CD4-positive, alpha-beta T cell (primary cell): ENCODE measurements around the gene TCAP. TPM values are rescaled to one million over a fixed set of nuclear protein-coding genes. Genes with fewer than 3 reads are reported as not detected.
A peak's percentile ranks its signal among the peaks of the same experiment; 100 is the strongest.

Source experiments
- ATAC-seq: fragments of 200-7000 bp; cut with Tn5 transposase; one replicate; pipeline ENCODE4 v1.10.0; 2022; ENCODE audit warnings: mild to moderate bottlenecking; ENCODE audit not compliant: poor library complexity
- CTCF ChIA-PET: fragments of 350-600 bp; sonication (Branson Sonifier 250); formaldehyde crosslinking; loops from one replicate; lab custom pipeline; 2021; ENCODE audit warnings: antibody characterized with exemption, inconsistent platforms; lab: Charles Lee
- POLR2A ChIA-PET: fragments of 350-600 bp; sonication (Branson Sonifier 250); formaldehyde crosslinking; loops from one replicate; lab custom pipeline; 2021; ENCODE audit warnings: antibody characterized with exemption, inconsistent platforms; lab: Charles Lee
- DNase-seq, 14 experiments: peaks; one replicate each; pipeline ENCODE4 v3.0.0-alpha.2; 2013 to 2020; ENCODE audit warnings: mixed read lengths in 2 of 14
- H3K27ac ChIP-seq, 2 donors: one replicate each; pipeline versions ENCODE4 v1.5.1 to v1.7.0; 2013; ENCODE audit warnings: low read length in 2 of 2, low read depth in 1 of 2, mild to moderate bottlenecking in 1 of 2
- H3K27me3 ChIP-seq, 2 experiments: 1 replicate in 1 of 2; 2 replicates in 1 of 2; pipeline versions ENCODE4 v1.6.1 to v1.7.0; 2013; ENCODE audit warnings: low read length in 2 of 2, control low read depth in 1 of 2, mild to moderate bottlenecking in 1 of 2, moderate library complexity in 1 of 2; ENCODE audit not compliant: insufficient read depth in 2 of 2, control insufficient read depth in 1 of 2
- H3K36me3 ChIP-seq: one replicate; pipeline ENCODE4 v1.6.1; 2013; ENCODE audit warnings: low read length, control low read depth; ENCODE audit not compliant: insufficient read depth
- H3K4me1 ChIP-seq: one replicate; pipeline ENCODE4 v1.6.1; 2013; ENCODE audit warnings: low read length, control low read depth; ENCODE audit not compliant: insufficient read depth
- H3K4me3 ChIP-seq: one replicate; pipeline ENCODE4 v1.5.1; 2013; ENCODE audit warnings: mild to moderate bottlenecking, low read length, moderate library complexity
- H3K9me3 ChIP-seq, 2 experiments: 1 replicate in 1 of 2; 2 replicates in 1 of 2; pipeline versions ENCODE4 v1.6.1 to v1.7.0; 2013; ENCODE audit warnings: low read length in 2 of 2, mild to moderate bottlenecking in 2 of 2, control low read depth in 1 of 2, moderate library complexity in 1 of 2; ENCODE audit not compliant: control insufficient read depth in 1 of 2, insufficient read depth in 1 of 2
- H3K27ac Mint-ChIP-seq: one replicate; pipeline ENCODE4 v1.8.0; 2020; ENCODE audit warnings: mixed read lengths
- H3K27me3 Mint-ChIP-seq: one replicate; pipeline ENCODE4 v1.8.0; 2021; ENCODE audit warnings: mixed read lengths
- H3K36me3 Mint-ChIP-seq: one replicate; pipeline ENCODE4 v1.8.0; 2021; ENCODE audit warnings: low read depth, mixed read lengths
- H3K4me1 Mint-ChIP-seq: one replicate; pipeline ENCODE4 v1.8.0; 2021; ENCODE audit warnings: low read depth, mixed read lengths
- H3K4me3 Mint-ChIP-seq: one replicate; pipeline ENCODE4 v1.8.0; 2020; ENCODE audit warnings: mild to moderate bottlenecking, mixed read lengths
- H3K9me3 Mint-ChIP-seq: one replicate; pipeline ENCODE4 v1.8.0; 2020; ENCODE audit warnings: mixed read lengths
- intact Hi-C, 2 experiments: fragments of 100-400 bp; cut with DNase I in 1 of 2; cut with micrococcal nuclease in 1 of 2; formaldehyde crosslinking; loops; one replicate each; pipeline versions ENCODE4 v1.15.1 to v1.9.0; 2023 to 2025; cut with DNase I, micrococcal nuclease
- total RNA-seq, 174 experiments: library from RNA in 2 of 174; stranded (reverse) in 2 of 174; gene quantifications; one replicate each; pipeline ENCODE4 v1.2.3 and lab custom pipeline; 2021 to 2026
- TF ChIP-seq, protein P1 (sequence below): fragments of 200-600 bp; IDR thresholded peaks from one replicate; pipeline ENCODE4 v1.8.0; 2022; ENCODE audit warnings: antibody characterized with exemption, mild to moderate bottlenecking

The TCAP gene
- total RNA-seq, 2 experiments from 2014 or later: 6.4 TPM

DNA sequence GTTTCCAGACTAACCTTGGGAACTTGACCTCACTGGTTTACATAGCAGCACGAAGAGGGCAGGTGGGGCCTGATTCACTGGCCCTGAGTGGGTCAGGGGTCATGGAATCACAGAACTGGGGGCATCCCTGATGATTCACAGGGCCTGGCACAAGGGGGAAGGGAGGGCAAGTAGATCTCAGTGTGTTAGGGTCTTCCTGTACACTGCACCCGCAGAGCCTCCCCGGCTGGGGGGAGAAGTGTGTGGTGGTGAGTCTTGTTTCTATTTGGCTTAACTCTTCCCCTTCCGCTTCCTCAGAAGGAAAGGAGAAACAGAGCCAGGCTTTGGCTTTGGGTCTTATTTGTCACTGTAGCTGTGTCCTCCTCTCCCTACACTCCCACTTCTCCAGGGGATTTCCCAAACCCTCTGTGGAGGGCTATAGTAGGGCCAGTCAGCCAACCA, 24.5 kb upstream of the TCAP start:
- peaks cover 6% of the 10 kb centered on the region for H3K36me3 ChIP-seq
- CTCF ChIA-PET: interaction anchor here (1.3 to 4.7 kb wide), 2 partner anchors 13 to 18 kb away, joined by 5 to 58 read pairs; no protein-coding TSS in a partner anchor
- no peak for ATAC-seq
- intact Hi-C loops: no loop called here
- Mint-ChIP-seq H3K27me3 (no peaks in the 10 kb centered on the region), H3K9me3 (no peaks in the 10 kb centered on the region), H3K27ac (peak overlapping the region; percentile 30), H3K4me3 (peak overlapping the region; percentile 67), H3K4me1 (peaks cover 87% of the 10 kb centered on the region), H3K36me3 (peaks cover 24% of the 10 kb centered on the region)
- H3K9me3 ChIP-seq: no peaks in the 10 kb centered on the region
- DNase-seq: no peak
- H3K4me1 ChIP-seq: peaks cover 91% of the 10 kb centered on the region
- H3K4me3 ChIP-seq: no peak overlapping the region
- H3K27ac ChIP-seq: no peak overlapping the region
- POLR2A ChIA-PET: no interaction called here
- no peaks in the 10 kb centered on the region for H3K27me3 ChIP-seq
- TF ChIP-seq, protein P1, sequence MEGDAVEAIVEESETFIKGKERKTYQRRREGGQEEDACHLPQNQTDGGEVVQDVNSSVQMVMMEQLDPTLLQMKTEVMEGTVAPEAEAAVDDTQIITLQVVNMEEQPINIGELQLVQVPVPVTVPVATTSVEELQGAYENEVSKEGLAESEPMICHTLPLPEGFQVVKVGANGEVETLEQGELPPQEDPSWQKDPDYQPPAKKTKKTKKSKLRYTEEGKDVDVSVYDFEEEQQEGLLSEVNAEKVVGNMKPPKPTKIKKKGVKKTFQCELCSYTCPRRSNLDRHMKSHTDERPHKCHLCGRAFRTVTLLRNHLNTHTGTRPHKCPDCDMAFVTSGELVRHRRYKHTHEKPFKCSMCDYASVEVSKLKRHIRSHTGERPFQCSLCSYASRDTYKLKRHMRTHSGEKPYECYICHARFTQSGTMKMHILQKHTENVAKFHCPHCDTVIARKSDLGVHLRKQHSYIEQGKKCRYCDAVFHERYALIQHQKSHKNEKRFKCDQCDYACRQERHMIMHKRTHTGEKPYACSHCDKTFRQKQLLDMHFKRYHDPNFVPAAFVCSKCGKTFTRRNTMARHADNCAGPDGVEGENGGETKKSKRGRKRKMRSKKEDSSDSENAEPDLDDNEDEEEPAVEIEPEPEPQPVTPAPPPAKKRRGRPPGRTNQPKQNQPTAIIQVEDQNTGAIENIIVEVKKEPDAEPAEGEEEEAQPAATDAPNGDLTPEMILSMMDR: no peak

DNA sequence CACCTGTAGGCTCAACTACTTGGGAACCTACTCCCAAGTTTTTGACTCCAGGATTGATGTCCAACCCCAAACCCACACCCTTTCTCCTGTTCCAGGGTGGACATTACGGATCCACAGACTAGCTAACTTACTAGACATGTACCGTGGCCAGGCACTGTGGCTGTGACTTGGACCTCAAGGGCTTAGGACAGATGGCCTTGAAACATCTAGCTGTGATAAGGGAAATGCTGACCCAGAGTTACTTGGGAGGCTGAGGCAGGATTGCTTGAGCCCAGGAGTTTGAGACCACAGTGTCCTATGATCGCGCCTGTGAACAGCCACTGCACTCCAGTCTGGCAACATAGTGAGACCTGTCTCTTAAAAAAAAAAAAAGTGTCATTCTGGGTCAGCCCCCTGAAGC, 24.1 kb upstream of the TCAP start:
- TF ChIP-seq, protein P1: no peak
- no peaks in the 10 kb centered on the region for H3K9me3 Mint-ChIP-seq
- no peaks in the 10 kb centered on the region for H3K27me3 Mint-ChIP-seq
- H3K9me3 ChIP-seq: no peaks in the 10 kb centered on the region
- peaks cover 86% of the 10 kb centered on the region for H3K4me1 ChIP-seq
- ATAC-seq (no peak), DNase-seq (no peak)
- peaks cover 86% of the 10 kb centered on the region for H3K4me1 Mint-ChIP-seq
- H3K27ac ChIP-seq: no peak overlapping the region
- intact Hi-C loops: no loop called here
- ChIA-PET POLR2A (no interaction called here), CTCF (interaction anchor here (1.3 kb wide), 1 partner anchor 13 kb away, joined by 5 read pairs; no protein-coding TSS in a partner anchor)
- H3K4me3 ChIP-seq: no peak overlapping the region
- no peaks in the 10 kb centered on the region for H3K27me3 ChIP-seq
- H3K4me3 Mint-ChIP-seq: no peak overlapping the region
- H3K36me3 ChIP-seq: peaks cover 6% of the 10 kb centered on the region
- H3K36me3 Mint-ChIP-seq: peaks cover 25% of the 10 kb centered on the region
- H3K27ac Mint-ChIP-seq: no peak overlapping the region

DNA sequence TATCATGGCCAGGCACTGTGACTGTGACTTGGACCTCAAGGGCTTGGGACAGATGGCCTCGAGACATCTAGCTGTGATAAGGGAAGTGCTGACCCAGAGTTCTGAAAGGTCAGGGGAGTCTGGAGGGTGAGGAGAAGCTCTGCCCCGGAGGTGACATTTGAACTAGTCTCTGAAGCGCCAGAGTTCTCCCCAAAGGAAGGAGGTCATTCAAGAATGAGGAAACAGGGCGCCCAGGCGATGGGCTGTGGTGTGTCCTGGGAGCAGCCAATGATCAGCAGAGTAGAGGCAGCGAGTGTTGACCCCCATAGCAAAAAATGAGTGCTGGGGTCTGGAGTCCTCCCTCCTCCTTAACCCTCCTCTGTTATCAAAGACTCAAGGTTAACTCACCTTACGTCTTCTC, 23.3 kb upstream of the TCAP start:
- Mint-ChIP-seq H3K27ac (peak overlapping the region; percentile 47), H3K27me3 (no peaks in the 10 kb centered on the region), H3K36me3 (peaks cover 25% of the 10 kb centered on the region), H3K9me3 (no peaks in the 10 kb centered on the region), H3K4me3 (no peak overlapping the region), H3K4me1 (peaks cover 78% of the 10 kb centered on the region)
- Histone ChIP-seq H3K36me3 (peaks cover 12% of the 10 kb centered on the region), H3K27me3 (no peaks in the 10 kb centered on the region), H3K27ac (no peak overlapping the region), H3K9me3 (no peaks in the 10 kb centered on the region), H3K4me1 (peaks cover 82% of the 10 kb centered on the region), H3K4me3 (no peak overlapping the region)
- ATAC-seq (no peak), DNase-seq (no peak)
- POLR2A ChIA-PET: no interaction called here
- TF ChIP-seq, protein P1: no peak
- intact Hi-C loops: no loop called here
- CTCF ChIA-PET: interaction anchor here (1.3 kb wide), 1 partner anchor 12 kb away, joined by 5 read pairs; no protein-coding TSS in a partner anchor
